Measurements from ENCODE around the gene NUDT16.

NUDT16 gene

DNA sequence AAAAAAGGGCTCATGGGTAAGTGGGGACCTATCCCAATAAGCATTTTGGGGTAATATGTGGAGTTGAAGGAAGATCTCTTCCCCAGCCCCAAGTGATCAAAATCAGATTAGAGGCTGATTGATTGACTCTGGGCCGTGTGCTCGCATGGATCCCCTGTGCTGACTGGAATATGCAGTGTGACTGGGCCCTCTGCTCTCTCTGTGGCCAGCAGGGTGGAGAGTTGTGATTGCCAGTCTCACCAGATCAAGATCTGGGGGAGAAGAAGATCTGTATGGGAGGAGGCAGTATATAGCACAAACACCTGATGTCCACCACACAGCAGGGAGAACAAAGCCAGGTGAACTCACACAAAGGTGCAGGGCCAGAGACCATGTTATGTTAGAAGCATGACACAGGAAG, 8.8 kb downstream of the NUDT16 start:
- H3K9ac ChIP-seq (ENCODE audit: low read length) = no peak overlapping the region
- no peak overlapping the region for H3K4me3 ChIP-seq (ENCODE audit: low read length)
- H3K36me3 ChIP-seq (ENCODE audit: control insufficient read depth, insufficient read depth, low read length) = peaks cover 6% of the 10 kb centered on the region
- H3K27me3 ChIP-seq (ENCODE audit: control insufficient read depth, insufficient read depth, low read length) = no peaks in the 10 kb centered on the region
- H3K4me1 ChIP-seq (ENCODE audit: control insufficient read depth, insufficient read depth, low read length) = peaks cover 4% of the 10 kb centered on the region
- no peak overlapping the region for H3K27ac ChIP-seq (ENCODE audit: low read depth, low read length)

DNA sequence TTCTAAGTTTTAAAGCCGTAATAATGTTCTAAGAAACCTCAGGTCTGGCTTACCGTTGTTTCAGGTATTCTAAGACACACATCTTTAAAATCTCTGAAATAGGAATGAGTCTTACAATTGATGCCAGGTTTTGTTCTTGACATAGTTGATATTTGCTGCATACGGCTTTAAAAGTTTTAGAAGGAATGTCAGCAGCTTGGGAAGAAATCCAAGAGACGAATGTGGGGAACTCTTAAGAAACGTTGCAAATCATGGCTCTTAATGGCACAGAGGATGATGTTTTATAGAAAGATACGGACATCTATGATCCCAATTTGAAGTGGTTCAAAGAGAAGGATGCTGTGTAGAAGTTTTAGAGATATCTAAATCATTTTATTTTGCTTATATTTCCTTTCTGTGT, 11.5 kb downstream of the NUDT16 start:
- no peak overlapping the region for H3K9ac ChIP-seq (ENCODE audit: low read length)
- H3K36me3 ChIP-seq (ENCODE audit: control insufficient read depth, insufficient read depth, low read length) = no peaks in the 10 kb centered on the region
- H3K27me3 ChIP-seq (ENCODE audit: control insufficient read depth, insufficient read depth, low read length) = no peaks in the 10 kb centered on the region
- no peak overlapping the region for H3K4me3 ChIP-seq (ENCODE audit: low read length)
- no peaks in the 10 kb centered on the region for H3K4me1 ChIP-seq (ENCODE audit: control insufficient read depth, insufficient read depth, low read length)
- no peak overlapping the region for H3K27ac ChIP-seq (ENCODE audit: low read depth, low read length)

DNA sequence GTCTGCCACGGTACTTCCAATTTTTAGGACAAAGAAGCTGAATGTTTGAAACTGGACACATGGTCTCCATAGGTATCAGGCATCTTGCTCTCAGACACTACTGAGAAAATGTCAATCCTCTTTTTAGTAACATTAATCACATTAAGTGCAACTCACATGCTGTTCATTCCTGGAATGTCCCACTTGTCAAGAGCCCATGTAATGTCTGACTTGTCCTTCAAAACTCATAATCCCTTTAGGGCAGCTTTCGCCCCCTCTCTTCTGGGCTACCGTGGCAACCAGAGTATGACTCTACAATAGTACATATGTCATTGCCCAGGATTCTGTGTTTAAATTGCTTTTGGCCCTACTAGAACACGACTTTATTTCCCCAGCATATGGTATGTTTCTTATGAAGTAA, 12.3 kb downstream of the NUDT16 start:
- no peaks in the 10 kb centered on the region for H3K4me1 ChIP-seq (ENCODE audit: control insufficient read depth, insufficient read depth, low read length)
- H3K27ac ChIP-seq (ENCODE audit: low read depth, low read length) = no peak overlapping the region
- no peaks in the 10 kb centered on the region for H3K27me3 ChIP-seq (ENCODE audit: control insufficient read depth, insufficient read depth, low read length)
- H3K36me3 ChIP-seq (ENCODE audit: control insufficient read depth, insufficient read depth, low read length) = no peaks in the 10 kb centered on the region
- H3K9ac ChIP-seq (ENCODE audit: low read length) = no peak overlapping the region
- no peak overlapping the region for H3K4me3 ChIP-seq (ENCODE audit: low read length)

DNA sequence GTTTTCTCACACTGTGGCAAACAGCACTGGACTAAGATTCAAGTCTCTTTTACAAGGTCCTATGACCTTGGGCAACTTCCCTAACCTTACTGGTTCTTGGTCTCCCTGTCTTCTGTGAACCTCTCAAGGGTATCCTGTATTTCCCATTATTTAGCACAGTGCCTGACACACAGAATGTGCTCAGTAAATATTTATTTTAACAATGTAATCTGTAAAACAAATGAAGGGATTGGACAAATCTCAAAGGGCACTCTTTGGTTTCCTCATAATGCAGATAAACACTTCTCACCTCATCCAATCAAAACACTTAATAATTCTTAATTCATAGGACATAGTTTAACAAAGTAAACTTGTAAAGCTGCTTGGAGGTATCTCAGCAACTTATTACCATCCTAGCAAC, 12.8 kb downstream of the NUDT16 start:
- no peaks in the 10 kb centered on the region for H3K27me3 ChIP-seq (ENCODE audit: control insufficient read depth, insufficient read depth, low read length)
- H3K9ac ChIP-seq (ENCODE audit: low read length) = no peak overlapping the region
- no peak overlapping the region for H3K4me3 ChIP-seq (ENCODE audit: low read length)
- no peaks in the 10 kb centered on the region for H3K4me1 ChIP-seq (ENCODE audit: control insufficient read depth, insufficient read depth, low read length)
- no peak overlapping the region for H3K27ac ChIP-seq (ENCODE audit: low read depth, low read length)
- no peaks in the 10 kb centered on the region for H3K36me3 ChIP-seq (ENCODE audit: control insufficient read depth, insufficient read depth, low read length)

DNA sequence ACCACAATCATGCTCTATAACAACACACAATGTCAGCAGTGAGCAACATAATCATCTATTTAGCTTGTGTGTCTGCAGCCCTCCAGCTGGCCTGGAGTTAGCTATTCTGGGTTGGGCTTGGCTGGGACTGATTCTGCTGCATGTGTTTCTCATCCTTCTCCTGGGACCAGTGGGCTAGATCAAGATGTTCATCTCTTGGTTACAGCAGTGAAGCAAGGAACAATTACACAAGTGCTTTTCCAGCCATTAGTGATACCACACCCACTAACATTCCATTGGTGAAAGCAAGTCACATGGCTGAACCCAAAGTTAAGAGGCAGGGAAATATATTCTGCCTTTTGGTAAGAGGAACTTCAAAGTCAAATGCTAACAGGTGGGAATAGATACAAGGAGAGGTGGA, 14.6 kb downstream of the NUDT16 start:
- Histone ChIP-seq H3K4me3 (ENCODE audit: low read length) (no peak overlapping the region), H3K36me3 (ENCODE audit: control insufficient read depth, insufficient read depth, low read length) (no peaks in the 10 kb centered on the region), H3K9ac (ENCODE audit: low read length) (no peak overlapping the region), H3K27ac (ENCODE audit: low read depth, low read length) (no peak overlapping the region), H3K27me3 (ENCODE audit: control insufficient read depth, insufficient read depth, low read length) (no peaks in the 10 kb centered on the region), H3K4me1 (ENCODE audit: control insufficient read depth, insufficient read depth, low read length) (no peaks in the 10 kb centered on the region)

DNA sequence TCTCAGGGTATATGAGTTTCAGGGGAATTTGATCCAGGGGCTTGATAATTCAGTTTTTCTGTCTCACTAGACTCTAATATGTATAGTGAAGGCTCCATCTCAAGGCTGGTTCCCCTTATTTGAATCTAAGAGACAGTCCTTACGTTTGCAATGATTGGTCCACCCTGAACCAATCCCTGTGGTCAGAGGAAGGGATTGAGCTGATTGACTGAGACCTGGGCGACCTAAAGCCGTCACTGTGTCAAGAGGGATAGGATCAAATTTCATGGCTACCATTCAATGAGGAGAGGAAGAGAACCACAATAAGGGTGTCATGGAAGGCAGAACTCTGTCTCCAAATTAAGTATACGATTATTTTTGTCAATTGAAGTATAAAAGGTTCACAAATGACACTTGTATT, 16.3 kb downstream of the NUDT16 start:
- no peak overlapping the region for H3K9ac ChIP-seq (ENCODE audit: low read length)
- H3K4me1 ChIP-seq (ENCODE audit: control insufficient read depth, insufficient read depth, low read length) = no peaks in the 10 kb centered on the region
- H3K4me3 ChIP-seq (ENCODE audit: low read length) = no peak overlapping the region
- no peaks in the 10 kb centered on the region for H3K27me3 ChIP-seq (ENCODE audit: control insufficient read depth, insufficient read depth, low read length)
- no peaks in the 10 kb centered on the region for H3K36me3 ChIP-seq (ENCODE audit: control insufficient read depth, insufficient read depth, low read length)
- no peak overlapping the region for H3K27ac ChIP-seq (ENCODE audit: low read depth, low read length)

DNA sequence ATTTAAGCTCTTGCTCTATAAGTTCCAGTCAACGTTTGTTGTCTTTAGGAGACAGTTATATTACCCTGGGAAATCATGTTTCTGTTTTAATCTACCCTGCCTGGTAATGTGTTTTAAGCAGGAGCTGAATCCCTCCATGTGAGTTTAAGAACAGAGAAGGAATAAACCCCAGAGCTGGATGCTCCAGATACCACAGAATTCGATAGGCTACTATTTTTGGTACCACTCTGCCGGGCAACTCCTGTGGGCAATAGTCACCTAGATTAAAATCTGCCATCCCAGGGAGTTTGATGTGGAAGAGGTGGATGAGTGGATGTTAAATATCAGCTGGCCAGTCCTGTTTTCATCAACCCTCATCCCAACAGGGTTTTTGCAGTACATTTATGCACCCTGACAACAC, 20.4 kb downstream of the NUDT16 start:
- H3K27ac ChIP-seq (ENCODE audit: low read depth, low read length) = no peak overlapping the region
- no peaks in the 10 kb centered on the region for H3K4me1 ChIP-seq (ENCODE audit: control insufficient read depth, insufficient read depth, low read length)
- H3K9ac ChIP-seq (ENCODE audit: low read length) = no peak overlapping the region
- no peaks in the 10 kb centered on the region for H3K27me3 ChIP-seq (ENCODE audit: control insufficient read depth, insufficient read depth, low read length)
- H3K4me3 ChIP-seq (ENCODE audit: low read length) = no peak overlapping the region
- no peaks in the 10 kb centered on the region for H3K36me3 ChIP-seq (ENCODE audit: control insufficient read depth, insufficient read depth, low read length)

DNA sequence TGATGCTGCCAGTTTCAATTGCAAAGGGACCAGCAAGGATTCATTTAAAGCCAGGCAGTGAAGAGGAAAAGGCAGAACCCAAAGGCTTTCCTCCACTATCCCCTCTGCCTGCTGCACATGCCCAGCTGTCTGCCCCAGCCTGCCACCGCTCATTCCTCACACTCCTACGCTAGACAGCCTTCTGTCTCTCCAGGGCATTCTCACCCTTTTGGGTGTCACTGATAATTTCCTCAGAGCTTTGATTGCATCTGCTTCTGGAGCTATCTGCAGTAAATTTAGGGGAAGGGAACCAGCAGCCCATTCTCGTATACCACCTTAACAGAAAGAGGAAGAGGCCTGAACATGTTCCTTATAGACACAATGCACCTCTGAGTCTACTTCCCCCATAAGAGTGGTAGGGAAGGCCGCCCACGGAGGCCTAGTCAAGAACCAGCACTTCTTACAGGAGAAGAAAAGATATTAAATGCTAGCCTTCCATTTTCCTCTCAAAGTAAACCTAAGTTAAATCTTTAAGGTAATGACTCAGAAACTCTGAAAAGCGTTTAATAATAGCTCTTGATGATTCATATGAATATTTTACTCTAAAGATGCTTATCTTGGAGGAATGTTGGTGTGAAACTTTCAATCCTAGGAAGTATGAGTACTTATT, 20.9 kb downstream of the NUDT16 start:
- Histone ChIP-seq H3K9ac (ENCODE audit: low read length) (no peak overlapping the region), H3K36me3 (ENCODE audit: control insufficient read depth, insufficient read depth, low read length) (no peaks in the 10 kb centered on the region), H3K27ac (ENCODE audit: low read depth, low read length) (no peak overlapping the region)

DNA sequence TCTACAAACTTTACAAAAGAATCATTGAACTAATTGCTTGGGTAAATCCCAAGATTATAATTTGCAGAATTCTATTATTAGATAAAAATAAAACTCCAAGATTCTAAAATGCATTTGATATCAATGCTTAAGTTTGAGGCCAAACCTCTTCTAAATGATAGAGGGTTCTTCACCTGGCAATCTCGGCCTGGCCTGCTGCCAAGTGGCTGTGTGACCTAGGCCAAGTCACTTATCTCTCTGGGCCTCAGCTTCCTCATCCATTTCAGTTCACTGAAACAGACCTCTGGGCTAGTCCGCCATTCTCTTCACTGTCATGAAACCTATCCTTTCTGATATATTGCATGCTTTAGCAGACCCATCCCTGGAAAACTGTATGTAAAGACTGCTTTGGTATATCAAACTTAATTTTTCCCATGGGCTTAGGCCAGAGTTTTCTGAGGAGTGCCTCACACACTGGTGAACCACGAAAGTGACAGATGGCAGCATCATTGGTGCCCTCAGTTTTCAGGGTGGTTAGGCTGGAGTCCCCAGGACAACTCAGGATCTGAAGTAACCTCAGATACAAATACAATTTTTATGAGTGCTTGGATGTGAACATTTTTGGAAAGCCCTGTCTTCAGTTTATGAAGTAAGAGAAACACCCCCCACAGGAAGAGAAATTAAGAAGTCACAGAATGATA, 21.8 kb downstream of the NUDT16 start:
- Histone ChIP-seq H3K4me3 (ENCODE audit: low read length) (no peak overlapping the region), H3K36me3 (ENCODE audit: control insufficient read depth, insufficient read depth, low read length) (no peaks in the 10 kb centered on the region), H3K4me1 (ENCODE audit: control insufficient read depth, insufficient read depth, low read length) (no peaks in the 10 kb centered on the region), H3K9ac (ENCODE audit: low read length) (no peak overlapping the region), H3K27ac (ENCODE audit: low read depth, low read length) (no peak overlapping the region), H3K27me3 (ENCODE audit: control insufficient read depth, insufficient read depth, low read length) (no peaks in the 10 kb centered on the region)

More for the DNA sequence above, 20.9 kb downstream of the NUDT16 start:
- no peaks in the 10 kb centered on the region for H3K4me1 ChIP-seq (ENCODE audit: control insufficient read depth, insufficient read depth, low read length)
- H3K27me3 ChIP-seq (ENCODE audit: control insufficient read depth, insufficient read depth, low read length) = no peaks in the 10 kb centered on the region
- no peak overlapping the region for H3K4me3 ChIP-seq (ENCODE audit: low read length)

DNA sequence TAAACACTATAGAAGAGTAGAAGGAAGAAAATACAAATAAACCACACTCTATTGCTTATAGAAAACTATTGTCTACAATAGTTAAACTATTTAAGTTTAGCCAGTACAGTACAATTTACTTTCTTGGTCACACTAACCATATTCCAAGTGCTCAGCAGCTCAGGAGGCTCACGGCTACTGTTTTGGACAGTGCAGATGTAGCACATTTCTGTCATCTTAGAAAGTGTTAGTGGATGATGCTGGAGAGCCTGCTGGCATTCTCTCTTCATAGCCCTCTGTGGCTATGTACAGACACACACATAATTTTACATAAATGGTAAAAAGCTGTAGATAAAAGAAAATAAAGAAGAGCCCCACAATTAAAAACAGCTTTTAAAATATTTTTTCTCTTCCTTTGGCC, 23.8 kb downstream of the NUDT16 start:
- Histone ChIP-seq H3K9ac (ENCODE audit: low read length) (no peak overlapping the region), H3K27me3 (ENCODE audit: control insufficient read depth, insufficient read depth, low read length) (no peaks in the 10 kb centered on the region), H3K4me1 (ENCODE audit: control insufficient read depth, insufficient read depth, low read length) (no peaks in the 10 kb centered on the region), H3K36me3 (ENCODE audit: control insufficient read depth, insufficient read depth, low read length) (no peaks in the 10 kb centered on the region), H3K4me3 (ENCODE audit: low read length) (no peak overlapping the region), H3K27ac (ENCODE audit: low read depth, low read length) (no peak overlapping the region)

DNA sequence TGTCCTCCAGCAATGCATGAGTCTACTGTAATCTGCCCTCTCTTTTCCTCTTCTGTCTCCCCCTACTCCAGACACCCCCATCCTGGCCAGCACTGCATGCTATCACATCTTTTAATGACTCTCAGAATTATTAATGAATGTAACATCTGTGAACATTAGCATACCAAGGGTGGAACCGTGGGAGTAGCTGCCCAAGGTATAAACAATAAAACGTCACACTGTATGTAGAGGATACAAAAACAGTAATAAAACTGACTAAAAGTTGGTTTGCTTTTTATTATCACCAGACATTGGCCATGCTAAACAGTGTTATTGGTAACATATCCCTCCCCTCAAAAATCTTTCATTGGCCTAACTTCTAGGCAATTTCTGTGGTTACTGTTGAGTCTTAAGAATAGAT, 24.7 kb downstream of the NUDT16 start:
- Histone ChIP-seq H3K4me1 (ENCODE audit: control insufficient read depth, insufficient read depth, low read length) (no peaks in the 10 kb centered on the region), H3K27ac (ENCODE audit: low read depth, low read length) (no peak overlapping the region), H3K36me3 (ENCODE audit: control insufficient read depth, insufficient read depth, low read length) (no peaks in the 10 kb centered on the region), H3K27me3 (ENCODE audit: control insufficient read depth, insufficient read depth, low read length) (no peaks in the 10 kb centered on the region), H3K9ac (ENCODE audit: low read length) (no peak overlapping the region), H3K4me3 (ENCODE audit: low read length) (no peak overlapping the region)

DNA sequence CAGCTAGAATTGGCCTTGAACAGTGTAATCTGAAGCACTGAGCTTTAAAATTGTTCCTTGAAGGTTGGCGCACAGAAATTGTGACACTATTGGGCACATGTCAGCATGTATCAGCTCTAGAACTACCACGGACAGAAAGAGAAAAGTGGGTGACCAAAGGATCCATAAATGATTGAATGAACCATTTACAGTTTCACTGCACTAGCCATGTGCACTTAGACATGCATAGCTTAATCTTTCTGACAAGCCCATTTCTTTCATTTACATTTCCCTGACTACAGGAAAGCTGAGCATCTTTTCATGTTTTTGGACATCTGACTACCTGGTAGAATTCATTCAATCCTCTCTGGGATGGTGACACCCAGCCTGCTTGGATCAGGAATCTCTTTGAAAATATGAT, 36.2 kb downstream of the NUDT16 start:
- Histone ChIP-seq H3K9ac (ENCODE audit: low read length) (no peak overlapping the region), H3K4me1 (ENCODE audit: control insufficient read depth, insufficient read depth, low read length) (no peaks in the 10 kb centered on the region), H3K27me3 (ENCODE audit: control insufficient read depth, insufficient read depth, low read length) (no peaks in the 10 kb centered on the region), H3K4me3 (ENCODE audit: low read length) (no peak overlapping the region), H3K27ac (ENCODE audit: low read depth, low read length) (no peak overlapping the region), H3K36me3 (ENCODE audit: control insufficient read depth, insufficient read depth, low read length) (no peaks in the 10 kb centered on the region)

DNA sequence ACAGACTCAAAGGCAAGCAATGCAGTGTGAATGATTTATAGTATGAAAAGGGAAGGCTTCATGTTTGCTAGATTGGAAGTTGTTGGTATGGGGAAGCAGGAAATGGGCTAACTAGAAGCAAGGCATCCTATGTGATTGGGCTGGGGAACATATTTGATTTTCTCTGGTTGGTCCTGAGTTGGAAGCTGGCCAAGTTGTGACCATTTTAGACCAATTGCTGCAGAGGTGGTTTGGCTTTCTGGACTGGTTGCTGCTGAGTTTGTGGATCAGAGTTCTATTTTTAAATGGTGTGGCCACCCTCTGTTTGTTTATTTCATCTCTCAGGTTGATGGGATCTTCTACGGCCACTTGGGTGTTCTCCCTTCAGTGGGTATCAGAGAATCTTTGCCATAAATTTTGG, 39.7 kb downstream of the NUDT16 start:
- Histone ChIP-seq H3K36me3 (ENCODE audit: control insufficient read depth, insufficient read depth, low read length) (no peaks in the 10 kb centered on the region), H3K4me3 (ENCODE audit: low read length) (no peak overlapping the region), H3K27ac (ENCODE audit: low read depth, low read length) (no peak overlapping the region), H3K4me1 (ENCODE audit: control insufficient read depth, insufficient read depth, low read length) (no peaks in the 10 kb centered on the region), H3K27me3 (ENCODE audit: control insufficient read depth, insufficient read depth, low read length) (no peaks in the 10 kb centered on the region), H3K9ac (ENCODE audit: low read length) (no peak overlapping the region)
